Liver (tissue), 4 donors: Measurements from ENCODE around the gene MAP3K8. TPM values are rescaled to one million over a fixed set of nuclear protein-coding genes. Genes with fewer than 3 reads are reported as not detected.

ENCODE experiments used
- polyA plus RNA-seq, 2 donors: library from polyadenylated mRNA; stranded (reverse) in 1 of 2; unstranded in 1 of 2; fragments of 200-250 nt in 1 of 2; fragments of >200 nt in 1 of 2; fragmentation: Nextera tagmentation in 1 of 2; extraction: Ambion mirVana in 1 of 2; gene quantifications; one replicate each; pipeline versions ENCODE4 v1.2.1 to v1.2.3, GENCODE V29; 2013 to 2015
- total RNA-seq, 2 donors: library from RNA; depleted of rRNA; stranded (reverse); fragments of >200 nt; gene quantifications; one replicate each; pipeline ENCODE4 v1.2.3, GENCODE V29; 2014
- donor health status: healthy.
- donor health status: healthy.
- donor health status: healthy.

MAP3K8 gene
- total and polyA plus RNA-seq, 4 donors = 2.1 to 11.4 (median 6.1) TPM

Other genes starting within 250 kb of the MAP3K8 start
- gene MTPAP, start 84.9 kb upstream of the MAP3K8 start, total RNA-seq = 1 to 10 TPM; 8.9 to 9.2 TPM
- 1 to 10 TPM; 3.7 to 9.3 TPM for gene MTPAP, start 84.9 kb upstream of the MAP3K8 start, polyA plus RNA-seq
- gene LYZL2, start 195.6 kb downstream of the MAP3K8 start, total RNA-seq = not detected
- not detected for gene LYZL2, start 195.6 kb downstream of the MAP3K8 start, polyA plus RNA-seq